ENCODE data around the gene CEP162. TPM values are rescaled to one million over a fixed set of nuclear protein-coding genes. Genes with fewer than 3 reads are reported as not detected.

The CEP162 gene
- total and polyA plus RNA-seq, 10 of the 15 experiments (the other 5 are each of a cell fraction or from before 2014, with no cell fraction given): 2.7 to 7.9 (median 4.5) TPM

GRCh38 chr6:84263557-84263956 lies 36.1 kb upstream of the CEP162 start:
- in situ Hi-C loops (cut with MboI): no loop called here
- ATAC-seq: no peak
- WGBS (ENCODE audit: insufficient coverage, insufficient replicate concordance, low lambda C conversion rate, missing lambda C conversion rate): 52% methylated on average over 6 of the region's 6 CpGs

More at GRCh38 chr6:84263557-84263956, 36.1 kb upstream of the CEP162 start:
- TF ChIP-seq FOS (IDR thresholded peaks at IDR 0.05; ENCODE audit: borderline replicate concordance, extremely low read depth, insufficient read length) (no peak), ZZZ3 (IDR thresholded peaks at IDR 0.05; ENCODE audit: control insufficient read depth, insufficient read length, low read depth) (no peak), KDM1A (IDR thresholded peaks at IDR 0.05; ENCODE audit: borderline replicate concordance) (no peak), NR2C2 (IDR thresholded peaks at IDR 0.05; ENCODE audit: borderline replicate concordance, control insufficient read depth, insufficient read length, low read depth) (no peak), NR2C1 (IDR thresholded peaks at IDR 0.05) (no peak), NFIC (IDR thresholded peaks at IDR 0.05; ENCODE audit: low read depth, low read length) (no peak), BRCA1 (IDR thresholded peaks at IDR 0.05; ENCODE audit: low read depth, low read length) (no peak), SKIL (IDR thresholded peaks at IDR 0.05; ENCODE audit: low read depth, poor library complexity, severe bottlenecking) (no peak), PAX5 (IDR thresholded peaks at IDR 0.05; ENCODE audit: borderline replicate concordance, low read depth, low read length) (no peak), KLF5 (IDR thresholded peaks at IDR 0.05; ENCODE audit: partially characterized antibody) (no peak), USF1 (IDR thresholded peaks at IDR 0.05; ENCODE audit: borderline replicate concordance, extremely low read length, insufficient read depth, low read depth, low read length) (no peak), FOXK2 (IDR thresholded peaks at IDR 0.05) (no peak), JUNB (IDR thresholded peaks at IDR 0.05) (no peak), TCF7 (IDR thresholded peaks at IDR 0.05; ENCODE audit: borderline replicate concordance) (no peak), IKZF1 (conservative IDR thresholded peaks at IDR 0.05) (no peak), KAT2A (conservative IDR thresholded peaks at IDR 0.05; ENCODE audit: control insufficient read depth, low read depth, low read length) (no peak)
- Histone ChIP-seq H2AFZ (ENCODE audit: control insufficient read depth, low read depth, low read length) (no peak overlapping the region), H4K20me1 (ENCODE audit: control insufficient read depth, insufficient read depth) (no peaks in the 10 kb centered on the region), H3K4me1 (ENCODE audit: control insufficient read depth, insufficient read depth, low read length) (no peaks in the 10 kb centered on the region), H3K9ac (ENCODE audit: control insufficient read depth, insufficient read depth, low read length) (no peak overlapping the region), H3K4me2 (ENCODE audit: control insufficient read depth, insufficient read depth) (no peak overlapping the region), H3K27me3 (replicated peaks in 1 of 2; ENCODE audit: control insufficient read depth in 2 of 2, insufficient read depth in 2 of 2, low read length in 1 of 2) (peaks cover 0 to 3% of the 10 kb centered on the region in 2 experiments; a peak in 2 of 4 replicates), H3K79me2 (ENCODE audit: control insufficient read depth, insufficient read depth, low read length) (no peaks in the 10 kb centered on the region), H3K4me3 (no peak overlapping the region), H3K9me3 (replicated peaks; ENCODE audit: control insufficient read depth, insufficient read depth, low read length) (no peaks in the 10 kb centered on the region), H3K36me3 (ENCODE audit: control insufficient read depth in 2 of 2, insufficient read depth in 2 of 2, low read length in 1 of 2) (no peaks in the 10 kb centered on the region), H3K27ac (ENCODE audit: control insufficient read depth, insufficient read depth) (no peak overlapping the region)
- ChIA-PET SMC1A (ENCODE audit: uncharacterized antibody, unreplicated experiment) (interaction anchor here (0.8 kb wide), 1 partner anchor 98 kb away, joined by 3 read pairs; no protein-coding TSS in a partner anchor), CTCF (no interaction called here), RAD21 (ENCODE audit: unreplicated experiment) (no interaction called here), POLR2A (no interaction called here)
- intact Hi-C loops (cut with micrococcal nuclease; ENCODE audit: unreplicated experiment): no loop called here
- no peak for FAIRE-seq
- DNase-seq (ENCODE audit: low read depth, low spot score): no peak
- no TSS peak for BruUV-seq (replicated peaks)
